HS-27A (cell line): ENCODE data around the gene CDK5RAP3.
"Not testable (repeated sequence)": the region's sequence is repeated elsewhere in the genome, so short reads cannot be mapped to it uniquely, and the experiment has no call there.

Source experiments
- DNase-seq: peaks from one replicate; pipeline ENCODE4 v3.0.0-alpha.2; 2012; ENCODE audit warnings: low read depth, missing footprints

CDK5RAP3 gene

DNA sequence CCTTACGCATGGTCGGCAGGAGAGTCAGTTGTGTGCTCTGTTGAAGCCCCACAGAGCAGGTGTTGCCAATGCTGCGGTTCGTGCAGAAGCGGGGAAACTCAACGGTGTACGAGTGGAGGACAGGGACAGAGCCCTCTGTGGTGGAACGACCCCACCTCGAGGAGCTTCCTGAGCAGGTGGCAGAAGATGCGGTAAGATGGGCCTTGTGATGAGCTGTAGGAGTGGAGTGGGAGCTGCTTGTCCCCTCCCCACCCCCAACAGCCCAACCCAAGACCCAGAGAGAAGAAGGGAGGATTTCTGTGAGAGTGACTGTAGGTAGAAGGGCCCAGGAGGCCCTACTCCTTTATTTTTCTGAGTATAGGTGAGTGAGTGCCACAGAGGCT is 4.9 kb downstream of the CDK5RAP3 start:
- DNase-seq: no peak

DNA sequence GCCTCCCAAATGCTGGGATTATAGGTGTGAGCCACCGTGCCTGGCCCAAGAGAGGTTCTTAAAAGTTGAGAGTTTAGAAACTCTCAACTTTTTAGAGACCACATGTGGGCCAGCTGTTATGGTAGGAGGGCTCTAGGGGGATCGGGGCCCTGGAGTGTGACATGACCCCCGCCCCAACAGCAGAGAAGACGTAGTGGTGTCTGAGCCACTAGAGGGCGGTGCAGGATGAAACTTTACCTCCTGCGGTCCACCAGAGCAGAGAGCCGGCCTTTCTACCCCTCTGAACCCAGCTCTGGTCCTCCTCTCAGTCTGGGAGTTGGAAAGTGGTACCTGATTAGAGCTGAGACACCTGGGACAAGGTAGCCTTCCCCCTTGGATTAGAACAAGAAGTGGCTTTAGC is 7.4 kb downstream of the CDK5RAP3 start:
- no peak for DNase-seq

DNA sequence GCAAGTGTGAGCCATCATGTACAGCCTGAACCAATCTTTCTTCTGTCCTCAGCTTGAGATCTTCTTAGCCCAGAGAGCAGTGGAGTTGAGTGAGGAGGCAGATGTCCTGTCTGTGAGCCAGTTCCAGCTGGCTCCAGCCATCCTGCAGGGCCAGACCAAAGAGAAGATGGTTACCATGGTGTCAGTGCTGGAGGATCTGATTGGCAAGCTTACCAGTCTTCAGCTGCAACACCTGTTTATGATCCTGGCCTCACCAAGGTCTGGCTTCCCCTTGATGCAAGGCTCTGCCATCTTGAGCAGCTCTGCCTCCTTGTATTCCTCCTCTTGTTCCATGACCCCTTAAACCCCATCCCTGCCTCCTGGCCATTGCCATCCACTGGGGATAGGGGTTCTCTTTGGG is 9.6 kb downstream of the CDK5RAP3 start:
- DNase-seq: no peak

DNA sequence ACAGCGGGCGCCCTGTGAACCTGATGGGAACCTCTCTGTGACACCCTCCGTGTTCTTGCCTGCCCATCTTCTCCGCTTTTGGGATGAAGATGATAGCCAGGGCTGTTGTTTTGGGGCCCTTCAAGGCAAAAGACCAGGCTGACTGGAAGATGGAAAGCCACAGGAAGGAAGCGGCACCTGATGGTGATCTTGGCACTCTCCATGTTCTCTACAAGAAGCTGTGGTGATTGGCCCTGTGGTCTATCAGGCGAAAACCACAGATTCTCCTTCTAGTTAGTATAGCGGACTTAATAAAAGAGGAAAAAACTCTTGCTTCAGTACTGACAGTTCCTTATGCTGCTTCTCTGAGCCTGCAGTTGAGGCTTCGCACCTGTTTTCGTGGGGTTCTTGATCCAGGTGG is 10.5 kb downstream of the CDK5RAP3 start:
- no peak for DNase-seq

DNA sequence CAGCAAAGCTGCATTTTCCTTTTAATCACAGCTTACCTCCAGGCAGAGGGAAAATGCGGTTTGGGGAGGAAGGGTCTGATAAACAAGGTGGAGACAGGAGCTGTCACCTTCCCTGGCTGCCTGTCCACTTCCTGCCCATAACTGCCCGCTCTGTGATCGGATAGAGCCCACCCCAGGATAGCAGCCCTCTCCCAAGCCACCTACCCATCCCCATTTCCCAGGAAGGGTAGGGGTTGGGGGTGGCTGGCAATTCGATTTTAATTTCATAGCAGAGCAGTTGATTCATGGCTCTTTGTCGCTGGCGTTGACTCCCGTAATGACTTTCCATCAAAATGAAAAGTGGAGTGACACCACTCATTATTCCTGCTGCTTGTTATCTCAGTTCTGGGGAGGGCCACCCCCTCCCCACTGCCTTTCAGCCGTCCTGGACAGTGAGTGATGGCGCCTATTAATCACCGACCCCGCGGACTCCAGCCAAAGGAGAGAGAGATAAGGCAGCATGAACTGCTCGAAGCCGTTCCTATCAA is 11.2 kb downstream of the CDK5RAP3 start:
- no peak for DNase-seq

DNA sequence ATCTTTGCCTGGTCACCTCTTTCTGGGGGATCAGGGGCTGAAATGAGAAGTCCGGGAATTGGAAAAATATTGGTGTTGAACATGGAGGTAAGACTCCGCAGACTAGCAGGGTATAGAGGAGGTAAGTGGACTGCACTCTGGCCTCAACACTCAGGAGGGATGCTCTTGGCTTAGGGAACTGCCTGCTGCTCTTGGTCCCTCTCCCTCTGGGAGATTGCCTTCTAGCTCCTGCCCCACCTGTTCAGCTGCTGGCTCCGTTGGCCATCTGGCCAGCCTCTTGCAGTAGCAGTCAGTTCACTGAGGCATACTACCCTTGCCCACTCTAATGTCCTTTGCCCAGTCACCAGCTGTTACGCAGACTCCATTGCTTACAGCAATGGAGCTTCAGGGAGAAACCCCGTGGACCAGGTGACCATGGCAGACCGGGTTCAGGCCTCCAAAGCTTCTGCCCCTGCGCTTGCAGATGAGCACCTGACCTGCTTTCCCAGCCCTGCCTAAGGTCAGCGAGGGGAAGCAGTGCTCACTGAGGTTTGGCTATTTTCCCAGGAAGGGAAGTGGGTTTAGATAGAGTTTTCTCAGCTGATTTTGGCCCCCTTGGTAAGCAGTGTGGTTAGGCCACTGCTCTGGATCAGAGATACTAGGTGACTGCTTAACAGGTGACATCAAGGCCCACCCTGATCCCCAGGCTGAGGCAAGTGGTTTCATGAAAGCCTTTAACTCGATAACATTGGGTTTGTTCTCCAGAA is 11.9 kb downstream of the CDK5RAP3 start:
- DNase-seq: no peak

DNA sequence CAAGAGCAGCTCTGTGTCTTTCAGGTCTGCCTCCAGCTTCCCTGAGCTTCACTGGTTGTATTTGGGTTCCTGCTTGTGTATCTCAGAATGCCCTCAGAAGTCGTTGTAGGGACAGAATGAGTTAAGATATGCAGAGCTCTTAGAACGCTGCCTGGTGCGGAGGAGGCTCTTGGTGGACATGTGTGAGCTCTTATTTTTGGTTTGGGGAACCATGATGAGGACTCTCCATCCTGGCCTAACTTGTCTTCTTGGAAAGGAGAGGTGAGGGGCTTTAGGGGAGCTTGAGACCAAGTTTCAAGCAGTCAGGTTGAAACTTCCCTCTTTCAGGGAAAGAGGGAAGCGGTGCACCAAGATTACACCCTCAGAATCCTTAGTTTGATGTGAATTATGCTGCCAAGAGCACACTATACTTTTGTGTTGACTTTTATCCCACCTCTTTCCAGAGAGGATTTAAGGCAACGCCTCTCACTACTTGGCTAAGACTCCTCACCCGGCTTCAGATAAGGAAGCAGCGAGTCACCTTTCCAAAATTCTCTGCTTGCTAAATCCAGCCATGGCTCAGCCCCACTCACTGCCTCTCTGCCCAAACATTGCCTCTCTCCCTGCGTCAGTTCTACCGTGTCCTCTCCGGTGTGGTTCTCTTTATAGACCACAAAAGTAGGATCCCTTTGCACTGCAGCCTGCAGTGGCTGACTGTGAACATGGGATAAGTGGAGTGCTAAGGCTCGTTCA is 12.7 kb downstream of the CDK5RAP3 start:
- DNase-seq: no peak

DNA sequence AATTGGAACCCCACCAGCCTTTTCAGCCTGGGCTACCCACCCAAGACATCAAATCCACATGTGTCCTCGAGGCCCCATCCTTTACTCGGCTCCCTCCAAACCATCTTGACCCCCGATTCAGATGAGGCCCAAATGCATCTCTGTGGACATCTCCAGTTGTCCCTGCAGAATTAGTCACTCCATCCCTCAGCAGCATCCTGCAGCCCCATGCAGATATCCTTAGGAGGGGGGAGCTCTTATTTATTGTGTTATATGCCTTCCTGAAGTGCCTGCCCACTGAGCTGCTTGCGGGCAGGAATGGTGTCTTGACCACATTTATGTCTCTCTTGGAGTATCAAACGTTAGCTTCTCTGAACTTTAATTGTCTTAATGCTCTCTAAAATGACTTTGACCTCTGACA is 15.6 kb downstream of the CDK5RAP3 start:
- DNase-seq: no peak

DNA sequence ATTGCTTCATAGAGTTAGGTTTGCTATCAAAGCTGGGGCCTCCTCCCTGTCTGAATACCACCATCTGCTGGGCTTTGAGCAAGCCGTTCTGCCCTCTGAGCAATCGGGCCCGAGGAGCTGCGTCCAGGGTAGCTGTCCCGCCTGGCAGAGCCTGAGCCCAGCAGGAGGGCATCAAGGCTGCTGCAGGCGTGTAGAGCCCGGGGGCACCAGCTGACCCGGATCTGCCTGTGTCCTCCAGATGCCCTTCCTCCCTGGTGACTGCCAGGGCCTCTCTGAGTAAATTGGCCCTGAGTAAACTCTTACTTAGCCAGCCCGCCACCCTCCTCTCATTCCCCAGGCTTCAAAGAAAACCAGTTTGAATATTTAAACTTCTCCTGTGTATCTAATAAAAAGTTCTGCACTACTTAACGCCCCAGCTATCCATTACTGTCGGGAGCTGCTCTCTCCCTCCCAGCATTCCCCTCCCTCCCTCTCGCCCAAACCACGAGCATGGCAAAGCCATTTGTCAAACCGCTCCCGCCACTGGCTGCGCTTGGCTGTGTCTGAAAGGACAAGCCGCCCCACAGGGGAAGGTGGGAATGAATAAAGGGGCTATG is 16.4 kb downstream of the CDK5RAP3 start:
- no peak for DNase-seq

DNA sequence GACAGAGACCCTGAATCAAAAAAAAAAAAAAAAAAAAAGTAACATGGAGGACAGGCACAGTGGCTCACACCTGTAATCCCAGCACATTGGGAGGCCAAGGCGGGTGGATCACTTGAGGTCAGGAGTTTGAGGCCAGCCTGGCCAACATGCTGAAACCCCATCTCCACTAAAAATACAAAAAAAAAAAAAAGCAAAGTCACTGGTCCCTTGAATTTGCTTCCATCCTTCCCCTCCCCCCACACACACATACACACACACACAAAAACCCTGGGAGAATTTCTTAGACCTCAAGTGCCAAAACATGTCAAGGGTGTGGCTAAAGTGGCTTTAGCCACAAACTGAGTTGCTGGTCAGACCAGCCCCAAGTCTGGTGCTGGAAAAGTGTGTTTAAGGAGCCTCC is 17.5 kb downstream of the CDK5RAP3 start:
- not testable (repeated sequence) for DNase-seq

DNA sequence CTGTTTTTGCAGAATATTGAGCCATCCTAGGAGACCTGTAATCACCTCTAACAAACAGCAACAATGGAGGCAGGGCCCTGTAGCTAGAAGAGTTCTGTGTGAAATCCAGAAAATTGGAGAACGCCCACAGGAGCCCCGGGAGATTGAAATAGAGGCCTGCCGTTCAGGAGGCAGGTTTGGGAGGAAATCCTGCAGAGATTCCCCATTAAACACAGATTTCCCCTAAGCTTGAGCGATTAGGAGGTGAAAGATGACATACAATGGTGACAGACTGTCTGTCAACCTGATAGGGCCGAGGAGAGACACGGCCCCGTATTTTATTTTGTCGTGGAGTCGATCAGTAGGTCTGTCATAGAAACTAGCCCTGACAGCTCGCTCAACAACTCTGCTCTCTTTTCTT is 18.2 kb downstream of the CDK5RAP3 start:
- DNase-seq: no peak

DNA sequence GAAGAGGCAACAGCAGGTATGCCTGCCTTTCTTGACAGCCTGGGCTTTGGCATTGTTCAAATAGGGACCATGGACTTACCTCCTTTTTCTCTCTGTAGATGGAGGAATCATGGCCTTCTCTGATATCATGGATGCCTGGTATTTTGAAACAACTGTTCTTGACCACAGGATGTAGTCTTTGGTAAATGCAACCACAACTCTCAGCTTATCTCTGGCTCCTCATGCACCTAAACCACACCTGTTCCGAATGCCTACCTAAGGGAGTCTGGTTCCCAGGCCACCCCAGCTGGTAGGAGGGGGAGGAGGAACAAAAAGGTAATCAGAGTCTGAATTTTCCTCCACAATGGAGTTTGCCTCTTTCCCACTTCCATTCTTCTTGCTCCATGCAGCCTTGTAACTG is 18.8 kb downstream of the CDK5RAP3 start:
- DNase-seq: no peak

DNA sequence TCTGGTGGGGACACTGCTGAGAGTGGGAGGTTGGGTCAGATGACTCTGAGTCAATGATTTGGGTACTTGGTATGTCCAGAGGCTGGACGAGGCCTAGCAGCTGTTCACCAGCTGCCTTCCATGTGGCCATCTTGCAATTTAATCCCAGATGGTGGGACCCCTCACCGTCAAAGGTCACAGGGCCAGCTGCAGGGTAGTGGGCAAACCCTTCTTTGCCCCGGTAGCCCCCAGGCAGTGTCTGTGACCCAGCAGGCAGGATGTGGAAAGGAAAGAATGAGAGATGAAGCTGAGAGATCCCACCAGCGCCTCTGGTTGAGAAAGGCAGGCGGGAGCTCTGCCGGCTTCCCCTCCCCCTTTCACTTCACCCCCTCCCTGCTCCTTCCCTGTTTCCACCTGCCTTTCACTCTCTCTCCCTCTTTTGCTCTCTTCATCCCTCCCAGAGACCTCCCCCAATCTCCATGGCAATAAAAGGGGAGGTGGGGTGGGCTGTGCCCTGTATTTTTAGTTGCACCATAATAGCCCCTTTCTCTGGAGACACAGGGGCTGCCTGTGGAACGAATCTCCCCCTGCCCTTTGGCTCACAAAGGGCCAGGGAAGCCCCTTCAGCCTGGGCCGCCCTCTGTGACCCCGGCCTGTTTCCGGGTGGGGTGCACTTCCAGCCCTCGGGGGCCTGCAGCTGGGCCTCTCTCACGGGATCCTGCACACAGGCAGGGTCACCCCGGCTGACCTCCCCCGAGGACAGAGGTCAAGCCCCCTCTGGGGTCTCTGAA is 20.2 kb downstream of the CDK5RAP3 start:
- DNase-seq: no peak

DNA sequence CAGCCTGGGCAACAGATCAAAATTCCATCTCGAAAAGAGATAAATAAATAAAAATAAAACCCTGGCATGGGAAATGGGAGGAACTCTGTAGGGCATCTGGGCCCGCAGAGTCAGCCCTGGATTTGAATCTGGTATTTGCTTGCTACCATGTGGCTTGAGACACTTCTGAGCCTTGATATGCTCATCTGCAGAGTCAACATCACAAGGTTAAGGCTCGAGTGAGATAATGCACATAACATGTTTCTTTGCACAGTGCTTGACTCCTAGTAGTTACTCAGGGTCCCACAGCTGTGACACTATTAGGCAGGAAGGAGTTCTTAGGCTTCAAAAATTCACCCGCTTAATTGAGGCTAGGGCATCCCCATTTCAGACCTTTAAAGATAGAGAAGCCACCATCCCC is 21.3 kb downstream of the CDK5RAP3 start:
- DNase-seq: no peak

DNA sequence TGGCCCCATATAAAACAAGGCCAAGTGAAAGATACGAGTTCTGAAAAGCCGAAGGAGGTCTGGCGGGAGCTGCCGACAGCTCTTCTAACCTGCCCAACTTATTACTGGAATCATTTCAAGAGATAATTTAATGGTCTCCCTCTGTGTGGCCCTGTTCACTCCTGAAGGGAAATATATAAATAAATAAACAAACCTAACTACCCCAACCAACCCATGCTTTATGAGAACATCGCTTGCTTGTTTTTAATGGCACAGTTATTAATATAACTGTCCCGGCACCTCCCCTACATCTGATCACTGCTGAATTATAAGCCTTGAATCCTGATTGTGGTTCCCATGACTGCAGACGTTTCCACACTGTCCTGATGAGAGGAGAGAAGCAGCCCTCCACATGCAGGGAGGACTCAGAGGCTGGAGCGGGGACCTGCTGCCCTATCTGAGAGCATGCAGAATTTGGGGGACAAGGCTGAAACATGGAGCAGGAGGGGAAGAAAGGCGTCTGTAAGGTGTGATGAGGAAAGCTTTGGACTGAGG is 22.2 kb downstream of the CDK5RAP3 start:
- DNase-seq: no peak

DNA sequence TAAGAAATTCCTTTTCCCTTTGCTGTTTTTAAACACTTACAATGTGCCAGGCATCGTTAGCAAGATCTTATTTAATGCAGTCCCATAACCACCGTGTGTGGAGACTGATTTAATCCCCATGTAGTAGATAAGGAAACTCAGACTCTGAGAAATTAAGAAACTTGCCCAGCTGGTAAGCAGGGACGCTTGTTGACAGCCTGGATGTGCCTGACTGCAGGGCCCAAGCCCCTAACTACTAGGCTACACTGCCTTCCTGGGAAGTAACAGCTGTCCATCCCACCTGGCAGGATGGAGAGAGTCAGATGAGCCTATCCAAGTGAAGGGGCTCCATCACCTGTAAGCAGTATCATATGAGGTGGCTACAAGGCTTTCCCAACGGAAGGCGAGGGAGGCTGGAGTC is 23.1 kb downstream of the CDK5RAP3 start:
- DNase-seq: no peak

DNA sequence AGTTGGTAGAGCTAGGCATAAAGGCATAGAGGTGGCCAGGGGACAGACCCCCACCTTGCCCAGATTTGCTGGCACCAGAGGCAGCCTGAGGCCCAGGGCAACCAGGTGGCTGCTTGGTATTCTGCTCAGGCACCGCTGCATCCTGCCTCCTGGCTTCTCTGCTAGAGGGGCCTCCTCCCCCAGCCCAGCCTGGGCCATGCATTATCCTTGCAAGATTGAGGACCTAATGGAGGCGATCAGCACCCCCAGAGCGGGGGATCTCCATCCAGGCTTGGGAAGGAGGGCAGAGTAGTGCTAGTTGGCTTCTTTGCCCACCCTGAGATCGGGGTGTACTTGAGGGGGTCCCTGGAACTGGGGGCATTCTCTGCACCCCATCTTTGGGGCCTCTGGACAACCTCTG is 23.8 kb downstream of the CDK5RAP3 start:
- DNase-seq: no peak

DNA sequence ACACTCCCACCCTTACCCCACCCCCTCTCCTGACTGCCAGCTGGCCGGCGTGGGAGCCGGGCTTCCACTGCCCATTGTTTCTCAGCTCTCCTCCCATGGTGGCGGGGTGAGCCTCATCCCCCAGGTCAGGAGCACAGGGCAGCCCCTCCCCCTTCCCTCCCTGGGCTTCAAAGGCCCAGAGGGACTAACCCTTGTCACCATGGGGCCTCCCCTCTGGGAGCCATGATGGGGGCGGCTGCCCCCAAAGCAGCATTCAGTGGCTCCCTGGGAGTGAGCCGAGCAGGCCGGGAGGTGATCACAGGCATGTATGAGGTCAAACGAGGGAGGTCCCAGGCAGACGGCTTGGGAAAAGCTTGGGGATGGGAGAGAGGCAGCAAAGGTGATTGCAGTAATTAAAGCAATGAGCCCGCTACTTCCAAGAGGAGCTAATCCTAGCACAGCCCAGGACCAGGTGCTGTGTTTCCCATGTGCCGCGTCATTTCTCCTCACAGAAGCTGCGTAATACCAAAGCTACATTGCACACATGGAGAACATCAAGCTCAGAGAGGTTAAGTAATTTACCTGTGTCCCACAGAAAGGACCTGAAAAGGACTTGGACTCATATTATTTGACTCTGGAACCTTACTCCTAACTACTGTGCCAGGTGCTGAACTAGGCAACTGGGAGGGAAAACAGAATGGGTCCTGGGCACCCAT is 24.5 kb downstream of the CDK5RAP3 start:
- DNase-seq: no peak

DNA sequence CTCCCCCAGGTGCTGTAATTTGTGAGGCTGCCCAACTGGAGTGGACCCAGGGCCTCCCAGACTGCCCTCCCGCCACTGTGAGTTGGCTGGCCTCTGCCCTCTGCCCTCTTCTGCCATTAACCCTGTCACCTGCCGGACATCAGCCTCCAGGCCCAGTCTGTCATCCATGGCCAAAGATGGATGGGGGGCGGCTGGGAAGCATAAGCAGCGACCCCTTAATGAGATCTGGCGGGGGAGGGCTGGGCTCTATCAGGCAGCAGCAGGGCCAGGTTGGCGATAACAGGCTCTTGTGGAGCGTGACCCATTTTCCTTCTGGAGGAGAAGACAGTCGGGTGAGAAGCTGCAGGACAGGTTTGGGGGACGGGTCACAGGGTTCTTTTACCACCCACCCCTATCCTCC is 25.3 kb downstream of the CDK5RAP3 start:
- DNase-seq: no peak

DNA sequence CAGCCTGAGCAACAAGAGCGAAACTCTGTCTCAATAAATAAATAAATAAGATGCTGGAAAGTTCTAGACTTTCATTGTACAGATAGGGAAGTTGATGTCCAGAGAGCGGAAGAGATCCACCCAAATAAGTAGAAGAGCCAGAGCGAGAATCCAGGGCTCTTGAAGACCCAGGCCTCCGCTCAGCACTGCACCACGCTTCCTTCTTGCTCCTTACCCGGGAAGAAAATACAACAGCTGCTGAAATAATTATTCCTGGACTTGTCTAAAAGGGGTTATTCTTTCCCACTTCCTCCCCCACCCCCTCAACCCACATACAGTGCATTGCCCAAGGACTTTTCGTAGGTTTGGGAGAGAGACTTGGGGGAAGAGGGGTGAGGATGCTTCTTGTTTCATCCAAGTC is 26.7 kb downstream of the CDK5RAP3 start:
- no peak for DNase-seq

DNA sequence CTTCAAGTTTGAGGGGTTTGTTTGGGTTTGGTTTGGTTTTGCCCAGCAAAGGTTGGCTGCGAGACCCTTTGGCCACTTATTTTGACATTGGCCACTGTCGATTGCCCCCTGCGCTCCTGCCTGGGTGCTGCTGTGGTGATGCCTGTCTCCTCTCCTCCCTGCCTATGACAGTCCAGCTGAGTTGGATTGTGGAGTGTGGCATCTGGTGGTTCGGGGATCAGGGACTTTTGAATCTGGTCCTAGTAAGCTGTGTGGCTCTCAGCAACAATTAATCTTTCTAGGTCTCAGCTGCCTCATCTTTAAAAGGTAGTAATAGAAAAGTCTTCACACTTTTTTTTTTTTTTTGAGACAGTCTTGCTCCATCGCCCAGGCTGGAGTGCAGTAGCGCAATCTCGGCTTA is 27.1 kb downstream of the CDK5RAP3 start:
- no peak for DNase-seq

DNA sequence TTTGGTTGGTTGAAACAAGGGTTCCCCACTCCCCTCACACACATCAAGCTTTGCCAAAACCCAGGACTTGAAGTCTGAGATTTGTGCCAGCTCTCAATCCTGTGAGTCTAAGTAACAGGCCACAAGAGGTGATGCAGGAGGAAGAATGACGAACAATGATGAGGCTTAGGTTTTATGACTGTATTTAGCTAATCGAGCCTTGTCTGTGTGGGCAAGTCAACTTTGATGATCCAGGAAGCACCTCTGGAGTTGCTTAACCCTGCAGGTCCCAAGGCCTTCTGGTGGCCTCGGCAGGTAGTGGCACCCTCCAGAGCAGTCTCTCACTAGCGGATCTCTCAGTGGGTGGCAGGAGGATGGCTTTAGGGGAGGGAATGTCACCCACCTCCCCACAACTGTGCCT is 28.7 kb downstream of the CDK5RAP3 start:
- DNase-seq: no peak
